ENCODE measurements around the gene ONECUT1. TPM values are rescaled to one million over a fixed set of nuclear protein-coding genes. Genes with fewer than 3 reads are reported as not detected.
"Not testable (repeated sequence)": the region's sequence is repeated elsewhere in the genome, so short reads cannot be mapped to it uniquely, and the experiment has no call there.

The ONECUT1 gene
- total and polyA plus RNA-seq, 11 donors, result not detected

DNA sequence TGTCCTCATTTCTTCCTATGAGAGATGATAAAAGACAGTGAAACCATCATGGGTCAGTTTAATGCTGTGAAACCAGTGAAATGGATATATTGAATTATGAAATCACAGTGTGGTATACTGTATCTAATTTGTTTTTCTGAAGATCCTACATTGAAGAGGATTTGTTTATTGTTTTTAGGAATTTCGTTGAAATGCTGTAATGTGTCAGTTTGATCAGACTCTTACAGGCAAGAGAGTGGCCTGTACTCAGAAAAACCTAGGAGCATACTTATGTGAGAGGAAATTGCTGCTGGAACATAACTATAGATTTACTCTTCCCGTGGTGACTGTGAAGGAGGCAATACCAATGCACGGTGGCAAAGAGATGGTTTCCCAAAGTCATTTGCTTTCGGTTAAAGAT is 29.1 kb upstream of the ONECUT1 start:
- ATAC-seq (no peak), DNase-seq (no peak)
- H3K27ac ChIP-seq, result no peak overlapping the region
- peaks cover 0 to 29% (median 4%) of the 10 kb centered on the region in 9 donors for H3K27me3 ChIP-seq
- TF ChIP-seq POLR2A (IDR thresholded peaks at IDR 0.05) (no peak), CTCF (IDR thresholded peaks at IDR 0.05) (no peak)
- H3K4me3 ChIP-seq, result no peak overlapping the region
- 76 to 85% (median 79%) methylated on average over 4 of the region's 4 CpGs for WGBS, 4 donors
- peaks cover 0 to 7% (median 0%) of the 10 kb centered on the region in 12 donors for H3K9me3 ChIP-seq
- no peaks in the 10 kb centered on the region for H3K4me1 ChIP-seq
- no peaks in the 10 kb centered on the region for H3K36me3 ChIP-seq
- intact Hi-C loops (cut with DNase I), result no loop called here

DNA sequence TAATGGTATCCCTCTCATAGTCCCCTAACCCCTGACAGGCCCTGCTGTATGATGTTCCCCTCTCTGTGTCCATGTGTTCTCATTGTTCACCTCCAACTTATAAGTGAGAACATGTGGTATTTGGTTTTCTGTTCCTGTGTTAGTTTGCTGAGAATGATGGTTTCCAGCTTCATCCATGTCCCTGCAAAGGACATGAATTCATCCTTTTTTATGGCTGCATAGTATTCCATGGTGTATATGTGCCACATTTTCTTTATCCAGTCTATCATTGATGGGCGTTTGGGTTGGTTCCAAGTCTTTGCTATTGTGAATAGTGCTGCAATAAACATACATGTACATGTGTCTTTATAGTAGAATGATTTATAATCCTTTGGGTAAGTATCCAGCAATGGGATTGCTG is 25.8 kb upstream of the ONECUT1 start:
- H3K4me3 ChIP-seq; H3K4me1 ChIP-seq; H3K27ac ChIP-seq; H3K9me3 ChIP-seq; H3K36me3 ChIP-seq; ATAC-seq; intact Hi-C loops (cut with DNase I); DNase-seq: not testable (repeated sequence)
- peaks cover 0 to 40% (median 2%) of the 10 kb centered on the region in 9 donors for H3K27me3 ChIP-seq
- 33 to 75% (median 63%) methylated on average over 1 of the region's 1 CpG for WGBS, 4 donors

DNA sequence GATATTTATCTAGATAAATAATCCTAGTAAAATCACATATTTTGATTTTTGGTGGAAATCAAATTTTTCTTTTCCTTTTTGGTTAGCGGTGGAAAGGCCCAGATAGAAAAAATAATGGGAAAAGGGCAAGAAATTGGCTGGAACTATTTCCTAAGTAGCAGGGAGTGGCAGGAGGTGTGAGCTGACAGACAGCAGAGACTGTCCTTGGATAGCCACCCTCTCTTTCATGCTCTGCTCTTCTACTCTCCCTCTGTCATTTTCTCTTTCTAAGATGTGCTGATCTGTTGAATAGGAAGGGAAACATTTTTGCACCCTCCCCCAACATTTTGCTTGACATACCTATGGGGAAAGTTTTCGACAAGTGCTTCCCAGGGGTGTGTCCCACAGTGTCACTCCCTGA is 18.9 kb upstream of the ONECUT1 start:
- ATAC-seq (peak in 3 of 4 donors; percentile 69 to 89 (median 72)), DNase-seq (no peak)
- no peak overlapping the region for H3K4me3 ChIP-seq
- TF ChIP-seq CTCF (IDR thresholded peaks at IDR 0.05), result no peak
- no peak for TF ChIP-seq POLR2A (IDR thresholded peaks at IDR 0.05)
- H3K4me1 ChIP-seq, result peaks cover 0 to 23% (median 20%) of the 10 kb centered on the region in 12 donors
- H3K9me3 ChIP-seq, result no peaks in the 10 kb centered on the region
- intact Hi-C loops (cut with DNase I), result no loop called here
- 33 to 44% (median 41%) methylated on average over 2 of the region's 2 CpGs for WGBS, 4 donors
- no peak overlapping the region for H3K27ac ChIP-seq
- H3K36me3 ChIP-seq, result no peaks in the 10 kb centered on the region
- peaks cover 17 to 91% (median 57%) of the 10 kb centered on the region in 9 donors for H3K27me3 ChIP-seq

DNA sequence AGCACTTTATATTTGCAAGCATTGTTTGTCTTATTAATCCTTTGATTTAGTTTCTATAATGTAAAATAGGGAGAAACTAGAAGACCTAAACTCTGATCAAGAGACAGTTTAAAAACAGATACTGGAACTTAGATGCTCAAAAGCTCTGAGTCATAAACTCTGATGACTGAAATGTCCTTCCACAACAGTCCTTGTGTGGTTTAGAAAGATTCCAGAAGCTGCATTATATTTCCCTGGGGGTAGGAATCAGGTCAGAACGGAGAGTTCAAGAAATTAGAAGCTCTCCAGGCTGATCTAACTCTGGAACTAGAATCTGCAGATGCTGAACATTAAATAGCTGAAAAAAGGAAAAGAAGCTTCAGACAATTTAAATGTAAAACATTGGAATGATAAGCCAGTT is 18.3 kb upstream of the ONECUT1 start:
- DNase-seq, result no peak
- Histone ChIP-seq H3K4me1 (peaks cover 0 to 29% (median 25%) of the 10 kb centered on the region in 12 donors), H3K27me3 (peaks cover 22 to 97% (median 62%) of the 10 kb centered on the region in 9 donors), H3K4me3 (no peak overlapping the region), H3K27ac (no peak overlapping the region), H3K9me3 (no peaks in the 10 kb centered on the region), H3K36me3 (no peaks in the 10 kb centered on the region)
- TF ChIP-seq POLR2A (IDR thresholded peaks at IDR 0.05) (no peak), CTCF (IDR thresholded peaks at IDR 0.05) (no peak)
- WGBS, 4 donors, result 33 to 48% (median 46%) methylated on average over 1 of the region's 1 CpG
- no peak for ATAC-seq
- intact Hi-C loops (cut with DNase I), result no loop called here

- Histone ChIP-seq H3K36me3 (no peaks in the 10 kb centered on the region), H3K4me1 (peaks cover 0 to 31% (median 26%) of the 10 kb centered on the region in 12 donors), H3K27me3 (peaks cover 38 to 99% (median 84%) of the 10 kb centered on the region in 9 donors), H3K9me3 (no peaks in the 10 kb centered on the region), H3K27ac (no peak overlapping the region), H3K4me3 (peak overlapping the region in 4 of 12 donors; percentile 17 to 48 (median 36))
- ATAC-seq (no peak), DNase-seq (no peak)
- 32 to 42% (median 37%) methylated on average over 9 of the region's 9 CpGs for WGBS, 4 donors
- TF ChIP-seq CTCF (IDR thresholded peaks at IDR 0.05) (no peak), POLR2A (IDR thresholded peaks at IDR 0.05) (no peak)
- intact Hi-C loops (cut with DNase I), result no loop called here
Measured at GRCh38 chr15:52806284-52806655, 16.1 kb upstream of the ONECUT1 start.
